CD4-positive, alpha-beta T cell treated with Interleukin-12 subunit alpha and Interleukin-12 subunit beta, for 1 hour (primary cell): ENCODE data around the gene KIAA1217.

Source experiments
- DNase-seq: peaks from one replicate; pipeline ENCODE4 v3.0.0-alpha.2; 2020

Gene KIAA1217

DNA sequence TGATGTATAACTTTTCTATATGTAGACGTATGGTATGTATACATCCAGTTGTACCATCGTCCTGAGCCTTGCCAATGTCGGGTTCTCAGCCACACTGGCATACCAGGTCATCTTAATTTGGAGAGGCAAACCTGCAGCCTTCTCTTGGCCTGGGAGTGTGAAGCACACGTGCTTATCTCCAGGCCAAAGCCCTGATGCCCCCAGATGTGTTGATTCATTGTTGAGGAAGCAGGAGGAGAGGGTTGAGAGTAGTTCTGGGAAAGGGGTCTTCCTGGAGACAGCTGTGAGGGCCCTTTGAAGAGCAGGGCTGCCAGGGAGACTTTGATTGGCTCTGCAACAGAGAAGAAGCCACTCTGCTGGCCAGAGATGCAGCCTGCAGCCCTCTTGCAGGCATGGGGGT lies 359.1 kb downstream of the KIAA1217 start:
- DNase-seq = no peak

- DNase-seq = no peak
Observed at GRCh38 chr10:24569330-24569796, 360.4 kb downstream of the KIAA1217 start.

- no peak for DNase-seq
Observed at GRCh38 chr10:24569828-24570657, 361.1 kb downstream of the KIAA1217 start.

DNA sequence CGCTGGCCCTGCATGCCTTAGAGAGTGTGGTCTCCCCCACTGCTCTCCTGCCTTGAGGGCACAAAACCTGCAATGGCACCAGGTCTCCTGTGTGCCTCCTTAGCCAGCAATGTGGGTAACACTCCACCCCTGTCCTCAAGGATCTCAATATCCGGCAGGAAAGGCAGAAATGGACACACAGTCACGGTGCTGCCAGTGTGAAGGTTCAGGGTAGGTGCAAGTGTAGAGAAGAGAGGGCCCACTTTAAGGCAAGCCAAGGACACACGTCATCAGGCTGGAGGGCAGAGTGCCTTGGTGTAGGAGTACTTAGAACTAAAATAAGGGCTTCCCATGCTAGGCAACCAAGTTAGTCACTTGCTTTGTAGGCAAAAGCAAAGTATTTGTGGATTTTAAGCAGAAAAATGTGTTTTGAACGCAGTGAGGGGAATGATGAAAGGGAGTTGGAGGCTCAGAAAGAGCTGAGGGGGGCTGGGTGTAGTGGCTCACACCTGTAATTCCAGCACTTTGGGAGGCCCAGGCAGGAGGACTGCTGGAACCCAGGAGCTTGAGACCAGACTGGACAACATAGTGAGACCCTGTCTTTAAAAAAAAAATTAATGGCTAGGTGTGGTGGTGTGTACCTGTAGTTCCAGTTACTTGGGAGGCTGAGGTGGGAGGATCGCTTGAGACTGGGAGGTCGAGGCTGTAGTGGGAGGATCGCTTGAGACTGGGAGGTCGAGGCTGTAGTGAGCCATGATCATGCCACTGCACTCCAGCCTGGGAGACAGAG lies 361.9 kb downstream of the KIAA1217 start:
- DNase-seq = no peak

GRCh38 chr10:24571870-24572450 lies 363.0 kb downstream of the KIAA1217 start:
- no peak for DNase-seq

GRCh38 chr10:24574161-24574560 lies 365.2 kb downstream of the KIAA1217 start:
- no peak for DNase-seq

DNA sequence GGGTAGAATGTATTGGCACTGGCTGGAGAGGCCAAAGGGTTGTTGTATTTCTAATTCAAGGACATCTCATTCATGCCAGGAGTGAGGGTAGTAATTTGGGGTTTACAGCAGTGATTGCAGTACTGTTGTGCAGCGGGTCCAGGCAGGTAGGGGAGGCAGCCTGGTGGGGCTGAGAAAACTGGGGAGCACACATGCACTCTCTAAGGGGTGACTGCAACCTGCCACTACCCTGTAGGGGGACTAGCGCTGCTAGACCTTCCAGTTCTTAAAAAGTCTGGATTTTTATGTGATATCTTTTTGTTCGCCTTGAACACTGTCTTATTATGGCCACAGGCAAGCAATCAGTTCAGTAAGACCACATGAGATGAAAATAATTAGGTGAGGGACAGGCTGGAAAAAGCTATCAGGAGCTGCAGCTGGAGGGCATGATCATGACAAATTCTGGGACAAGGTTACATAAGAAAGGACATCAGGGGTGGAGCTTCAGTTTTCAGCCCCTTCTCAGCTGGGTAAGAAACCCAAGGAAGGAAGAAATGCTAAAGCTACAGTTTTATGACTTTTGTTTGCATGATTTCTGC lies 365.7 kb downstream of the KIAA1217 start:
- DNase-seq = no peak

DNA sequence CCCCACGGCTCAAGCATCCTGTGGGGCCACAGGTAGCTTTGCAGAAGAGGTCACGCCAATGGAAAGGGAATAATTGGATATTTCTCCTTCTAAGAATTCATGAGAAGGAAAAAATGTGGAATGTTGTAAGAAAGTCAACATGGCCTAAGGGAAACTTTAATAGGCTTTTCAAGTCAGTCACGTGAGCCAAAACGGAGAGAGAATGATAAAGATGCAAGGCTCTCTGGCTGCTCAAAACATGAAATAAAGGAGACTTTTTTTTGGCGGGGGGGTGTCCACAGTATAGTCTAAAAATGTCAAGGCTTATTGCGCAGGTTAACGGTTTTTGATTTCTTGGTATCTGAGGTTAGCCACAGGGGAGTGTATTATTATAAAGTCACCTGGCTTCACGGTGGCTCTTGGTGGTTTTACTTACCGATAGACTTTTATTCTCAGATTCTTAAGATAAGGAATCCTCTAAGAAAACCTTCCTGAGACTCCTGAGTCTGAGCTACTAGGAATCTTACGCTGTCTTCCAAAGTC lies 366.6 kb downstream of the KIAA1217 start:
- no peak for DNase-seq

DNA sequence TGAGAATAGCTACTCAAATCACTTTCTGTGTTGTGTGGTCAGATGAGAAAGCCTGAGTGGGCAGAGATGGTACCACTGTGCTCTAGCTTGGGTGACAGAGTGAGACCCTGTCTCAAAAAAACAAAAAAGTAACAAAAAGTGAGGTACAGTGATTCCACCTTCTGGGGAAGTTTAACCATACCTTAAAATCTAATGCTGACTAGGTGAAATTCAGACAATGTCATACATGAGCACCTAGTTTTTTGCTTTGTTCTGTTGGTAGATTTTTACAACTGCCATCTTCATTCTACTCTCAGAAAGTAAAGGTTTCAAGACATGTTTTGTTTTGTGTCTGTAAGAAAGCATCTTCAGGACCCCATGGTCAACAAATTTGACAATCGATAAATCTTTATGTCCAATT lies 370.5 kb downstream of the KIAA1217 start:
- no peak for DNase-seq

- DNase-seq = no peak
Observed at GRCh38 chr10:24579906-24580305, 371.0 kb downstream of the KIAA1217 start.

- no peak for DNase-seq
Observed at GRCh38 chr10:24589265-24589664, 380.3 kb downstream of the KIAA1217 start.

DNA sequence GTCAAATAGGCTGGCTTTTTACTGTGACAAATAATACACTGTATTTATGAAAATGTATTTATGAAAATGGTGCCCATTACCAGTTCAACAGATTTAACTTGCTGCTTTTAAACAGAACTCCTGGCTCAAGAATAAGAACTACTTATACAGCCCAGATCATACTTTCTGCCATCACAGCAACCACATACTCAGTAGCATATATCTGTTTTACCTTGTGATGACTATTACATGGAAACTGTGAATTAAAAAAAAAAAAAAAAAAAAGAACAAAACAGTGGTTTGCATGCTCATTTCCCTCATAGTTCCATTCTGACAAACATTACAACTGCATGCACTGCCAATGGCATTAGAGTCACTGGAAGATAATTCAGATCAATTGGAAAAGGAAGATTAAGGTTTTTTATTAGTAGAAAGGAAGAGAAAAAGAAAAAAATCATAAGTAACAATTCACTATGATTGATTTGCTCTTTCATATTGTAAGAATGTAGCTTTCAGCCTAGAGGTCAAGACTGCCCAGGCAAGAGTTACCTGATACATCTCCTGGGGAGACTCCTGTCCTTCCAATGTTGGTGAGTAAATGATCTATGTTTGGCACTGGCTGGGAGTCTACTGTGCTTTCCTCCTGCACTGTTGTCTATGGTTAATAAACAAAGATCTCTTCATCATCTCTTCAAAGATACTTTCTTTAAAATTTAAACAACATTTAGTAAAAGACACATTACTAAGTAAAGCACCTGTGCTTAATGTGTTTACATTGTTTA lies 381.9 kb downstream of the KIAA1217 start:
- DNase-seq = no peak

GRCh38 chr10:24596217-24596930 lies 387.4 kb downstream of the KIAA1217 start:
- DNase-seq = no peak

GRCh38 chr10:24597426-24597825 lies 388.5 kb downstream of the KIAA1217 start:
- no peak for DNase-seq
